Fibroblast of villous mesenchyme (primary cell): ENCODE data around the gene AK8. TPM values are rescaled to one million over a fixed set of nuclear protein-coding genes. Genes with fewer than 3 reads are reported as not detected.

ENCODE experiments used
- DNase-seq: peaks from one replicate; pipeline ENCODE4 v3.0.0-alpha.2; 2010; ENCODE audit warnings: low read depth
- H3K4me3 ChIP-seq: 2 replicates; pipeline ENCODE4 v1.5.1; 2011; ENCODE audit warnings: low read depth, mild to moderate bottlenecking, low read length
- CTCF ChIP-seq: IDR thresholded peaks from 2 replicates; pipeline ENCODE4 v1.5.1; 2012; ENCODE audit warnings: low read depth, mild to moderate bottlenecking, low read length; ENCODE audit not compliant: insufficient read depth
- total RNA-seq: library from RNA; depleted of rRNA; stranded (reverse); fragments of >200 nt; gene quantifications from 2 replicates; pipeline ENCODE4 v1.2.3, GENCODE V29; 2012

Gene AK8
- total RNA-seq, 1 donor: not detected

- DNase-seq: no peak
- TF ChIP-seq CTCF: no peak
- H3K4me3 ChIP-seq: no peak overlapping the region
Observed at GRCh38 chr9:132810314-132810713, 67.8 kb downstream of the AK8 start.

- DNase-seq: no peak
- TF ChIP-seq CTCF: no peak
- H3K4me3 ChIP-seq: no peak overlapping the region
Observed at GRCh38 chr9:132809677-132810271, 68.3 kb downstream of the AK8 start.

DNA sequence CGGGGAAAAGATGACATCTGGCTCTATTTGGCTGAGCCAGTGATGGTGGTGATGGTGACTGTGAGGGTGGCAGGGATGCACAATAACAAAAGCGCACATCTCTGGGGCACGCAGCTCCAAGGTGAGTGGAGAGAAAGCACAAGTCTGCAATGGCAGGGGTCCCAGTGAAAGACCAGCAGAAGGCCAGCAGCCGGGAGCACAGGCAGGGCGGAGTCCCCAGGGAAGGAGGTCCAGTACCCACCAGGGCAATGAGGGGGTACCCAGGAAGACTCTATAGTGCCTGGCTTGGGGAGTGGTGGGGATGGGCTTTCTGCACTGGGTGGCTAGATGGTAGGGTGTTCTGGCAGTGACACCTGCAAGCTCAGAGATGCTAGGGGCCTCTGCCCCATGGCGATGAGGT, 69.4 kb downstream of the AK8 start:
- DNase-seq: no peak
- H3K4me3 ChIP-seq: no peak overlapping the region
- no peak for TF ChIP-seq CTCF

DNA sequence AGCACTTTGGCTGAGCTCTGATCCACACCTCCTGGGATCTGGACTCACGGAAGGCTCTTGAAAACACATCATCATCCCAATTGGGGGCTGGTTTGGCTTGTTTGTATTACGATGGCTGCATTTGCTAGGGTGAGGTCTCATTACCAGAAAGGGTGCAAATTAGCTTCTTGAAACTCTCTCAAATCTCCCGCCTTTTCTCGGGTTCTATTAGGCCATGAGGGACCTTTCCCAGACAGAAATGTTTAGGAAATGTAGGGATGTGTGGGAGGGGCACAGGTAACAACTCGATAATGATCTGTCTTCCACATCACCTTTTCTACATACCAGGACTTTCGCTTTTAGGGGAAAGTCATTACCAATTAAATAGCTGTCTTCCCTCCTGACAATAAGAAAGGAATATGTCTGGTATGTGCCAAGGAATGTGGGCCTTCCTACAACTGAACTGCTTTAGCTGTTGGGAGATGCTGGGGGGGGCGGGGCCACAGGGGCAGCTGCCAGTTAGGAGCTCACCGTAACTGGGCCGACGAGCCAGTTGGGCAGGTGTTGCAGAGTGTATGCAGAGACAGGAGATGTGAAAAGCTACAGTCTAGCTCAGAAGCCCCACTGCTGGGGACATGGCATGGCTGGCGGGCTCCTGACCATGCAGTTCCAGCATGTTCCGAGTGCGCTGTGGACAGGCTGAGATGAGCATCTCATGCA, 71.2 kb downstream of the AK8 start:
- no peak overlapping the region for H3K4me3 ChIP-seq
- TF ChIP-seq CTCF: no peak
- no peak for DNase-seq

DNA sequence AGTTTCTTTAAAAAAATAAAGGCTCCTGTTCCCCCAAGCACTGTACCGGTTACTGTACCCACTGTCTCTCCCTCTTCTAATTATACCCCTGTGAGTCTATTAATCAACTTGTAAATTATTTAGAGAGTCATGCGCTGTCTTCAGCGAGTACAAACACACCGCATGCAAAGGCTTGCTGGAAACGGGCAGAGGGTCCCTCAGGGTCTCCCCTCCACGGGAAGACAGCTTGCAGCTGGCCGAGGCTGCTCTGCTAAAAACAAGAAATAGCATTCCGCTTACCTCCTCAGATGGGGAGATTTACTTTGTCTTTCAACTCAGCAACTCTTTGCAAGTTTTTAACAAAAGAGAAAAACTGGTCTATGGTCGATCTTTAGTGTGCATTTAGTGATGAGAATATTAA, 71.8 kb downstream of the AK8 start:
- DNase-seq: no peak
- no peak overlapping the region for H3K4me3 ChIP-seq
- TF ChIP-seq CTCF: no peak

DNA sequence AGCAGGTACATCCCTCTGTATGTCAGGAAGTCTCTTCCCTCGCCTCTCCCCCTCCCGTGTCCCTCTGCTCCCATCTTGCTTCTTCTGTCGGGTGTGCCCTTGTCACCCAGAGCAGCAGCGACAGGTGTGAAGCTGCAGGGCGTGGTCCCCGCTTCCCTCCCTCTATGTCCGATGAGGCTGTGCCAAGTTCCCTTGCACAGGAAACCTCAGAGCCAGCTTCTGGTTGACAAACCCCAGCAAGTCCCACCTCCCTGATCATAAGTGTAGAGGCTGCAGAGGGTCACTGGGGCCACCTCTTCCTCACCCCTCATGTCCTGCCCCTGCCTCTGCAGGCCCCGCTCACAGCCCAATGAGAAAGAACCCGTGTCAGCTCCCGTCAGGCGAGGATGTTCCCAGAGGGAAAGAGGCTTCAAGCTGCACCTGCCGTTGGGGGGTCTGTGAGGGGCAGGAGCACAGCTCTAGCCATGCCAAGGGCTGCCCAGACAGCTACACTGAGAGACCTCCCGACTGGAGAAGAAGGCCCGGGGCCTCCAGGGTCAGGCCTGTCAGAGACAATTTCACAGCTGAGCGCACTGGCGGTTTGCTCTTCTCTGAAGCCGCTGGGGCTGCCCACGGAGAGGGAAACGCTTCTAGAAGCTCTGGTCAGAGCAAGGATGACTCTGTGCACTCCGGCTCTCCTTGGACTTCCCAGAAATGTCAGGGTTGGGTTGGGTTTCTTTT, 73.3 kb downstream of the AK8 start:
- TF ChIP-seq CTCF: no peak
- no peak overlapping the region for H3K4me3 ChIP-seq
- DNase-seq: no peak
